GM12872 (cell line): ENCODE data around the gene CCDC197.
A peak's percentile ranks its signal among the peaks of the same experiment; 100 is the strongest.

ENCODE experiments used
- CTCF ChIP-seq: IDR thresholded peaks from 3 replicates; pipeline ENCODE4 v1.5.1; 2011; ENCODE audit warnings: low read depth, mild to moderate bottlenecking, low read length, moderate library complexity; ENCODE audit not compliant: insufficient read depth

CCDC197 gene

DNA sequence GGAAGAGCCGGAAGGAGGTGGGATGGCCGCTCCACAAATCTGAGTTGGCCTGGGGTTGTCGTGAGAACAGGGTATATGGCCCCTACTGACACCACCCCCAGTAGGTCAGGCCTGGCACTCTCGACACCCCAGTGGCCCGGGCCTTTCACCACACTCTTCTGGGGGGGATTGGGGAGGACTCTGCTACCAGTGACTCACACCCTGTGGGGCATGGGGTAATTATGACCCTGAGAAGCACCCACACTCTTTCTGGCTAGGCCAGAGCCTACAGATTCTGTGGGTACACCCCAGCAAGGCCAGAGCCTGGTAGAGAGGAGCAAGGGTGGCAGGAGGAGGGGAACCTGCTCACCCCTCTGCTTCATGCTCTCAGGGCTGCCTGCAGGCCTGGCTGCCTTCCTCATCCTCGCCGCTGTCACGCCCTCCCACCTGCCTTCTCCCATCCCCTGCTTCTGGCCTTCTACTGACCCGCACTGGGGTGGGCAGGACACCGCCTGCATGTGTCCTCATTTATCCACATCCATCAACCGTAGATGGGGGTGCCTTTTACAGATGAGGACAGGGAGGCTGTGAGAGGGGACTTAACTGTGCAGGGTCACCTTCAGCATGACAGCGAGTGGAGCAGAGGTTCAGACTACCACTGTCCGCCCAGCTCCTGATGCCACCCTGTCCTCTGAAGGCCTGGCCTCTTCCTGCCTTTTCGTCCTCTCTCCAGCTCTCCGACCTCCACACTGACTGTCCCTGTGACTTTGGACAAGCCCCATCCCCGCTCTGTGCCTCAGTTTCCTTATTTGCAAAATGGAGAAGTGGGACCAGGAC, 39.1 kb upstream of the CCDC197 start:
- TF ChIP-seq CTCF = no peak

DNA sequence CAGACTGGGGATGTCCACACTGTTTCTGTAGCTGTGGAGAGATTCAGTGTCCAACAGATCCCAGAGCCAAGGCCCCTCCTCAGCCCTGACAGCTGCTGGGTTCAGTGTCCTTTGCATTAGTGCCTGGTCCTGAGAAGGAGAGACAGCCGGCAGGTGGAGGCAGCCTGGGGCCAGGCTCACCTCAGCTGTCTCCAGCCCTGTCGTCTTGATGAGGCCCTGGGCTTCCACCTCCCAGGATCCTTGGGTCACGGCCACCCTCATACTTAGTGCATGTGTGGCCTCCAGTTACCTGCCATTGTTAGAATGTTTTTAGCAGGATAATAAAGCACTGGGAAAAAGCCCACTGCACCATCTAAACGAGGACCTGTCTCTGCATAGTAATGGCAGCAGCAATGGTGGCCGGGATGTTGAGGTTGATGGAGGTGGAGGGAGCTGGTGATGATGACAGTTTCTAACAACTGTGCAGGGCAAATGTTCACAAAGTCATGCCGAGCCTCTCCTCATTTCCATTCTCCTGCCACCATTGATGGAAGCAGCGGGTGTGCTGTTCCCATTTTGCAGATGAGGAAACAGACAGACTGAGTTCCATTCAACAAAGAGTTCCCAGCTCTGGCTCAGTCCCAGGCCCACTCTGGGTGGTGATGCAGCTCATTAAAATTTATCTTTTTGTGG, 38.4 kb upstream of the CCDC197 start:
- TF ChIP-seq CTCF = 0 out of 3 replicates have a peak, but pooled peaks have one; percentile 3

- no peak for TF ChIP-seq CTCF
Observed at GRCh38 chr14:93959239-93960107, 37.6 kb upstream of the CCDC197 start.

GRCh38 chr14:93960108-93960475, 37.0 kb upstream of the CCDC197 start:
- TF ChIP-seq CTCF = no peak

GRCh38 chr14:93960774-93961438, 36.2 kb upstream of the CCDC197 start:
- TF ChIP-seq CTCF = no peak

DNA sequence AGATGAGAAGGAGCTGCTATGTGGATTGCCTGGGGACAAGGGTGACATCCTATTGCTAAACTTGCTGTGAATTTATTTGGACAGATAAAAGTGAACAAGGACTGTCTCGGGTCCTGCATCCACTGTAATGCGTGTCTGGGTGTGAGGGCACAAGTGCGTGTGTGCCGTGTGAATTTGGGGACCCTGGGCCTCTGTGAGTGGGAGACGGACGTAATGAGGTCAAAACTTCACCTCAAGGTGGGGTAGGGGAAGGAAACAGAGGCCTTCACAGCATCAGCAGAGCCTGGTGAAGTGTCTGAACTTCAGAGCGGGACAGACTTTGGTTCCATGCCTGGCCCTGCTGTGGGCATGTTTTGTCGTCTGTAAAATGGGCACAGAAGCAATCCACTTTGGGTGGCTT, 35.5 kb upstream of the CCDC197 start:
- TF ChIP-seq CTCF = no peak
